ENCODE data around the gene IKZF1.

DNA sequence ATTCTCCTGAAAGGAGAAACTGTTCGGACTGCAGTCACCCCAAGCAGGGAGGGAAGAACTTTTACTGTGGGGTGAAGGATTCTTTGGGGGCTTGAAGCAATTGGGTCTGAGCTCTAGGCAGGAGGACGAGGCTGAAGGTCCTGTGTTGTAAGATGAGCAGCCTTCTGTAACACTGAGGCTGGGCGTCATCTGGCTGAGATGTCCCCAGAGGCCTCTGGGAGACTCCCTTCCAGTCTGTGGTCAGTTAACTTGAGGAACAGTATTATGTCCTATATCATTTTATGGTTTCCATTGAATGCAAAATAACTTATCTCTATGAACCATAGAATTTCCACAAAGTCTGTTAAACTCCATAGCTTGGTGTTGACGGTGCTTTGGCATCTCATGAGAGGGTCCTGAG lies 119.3 kb downstream of the IKZF1 start:
- TF ChIP-seq, protein P1, sequence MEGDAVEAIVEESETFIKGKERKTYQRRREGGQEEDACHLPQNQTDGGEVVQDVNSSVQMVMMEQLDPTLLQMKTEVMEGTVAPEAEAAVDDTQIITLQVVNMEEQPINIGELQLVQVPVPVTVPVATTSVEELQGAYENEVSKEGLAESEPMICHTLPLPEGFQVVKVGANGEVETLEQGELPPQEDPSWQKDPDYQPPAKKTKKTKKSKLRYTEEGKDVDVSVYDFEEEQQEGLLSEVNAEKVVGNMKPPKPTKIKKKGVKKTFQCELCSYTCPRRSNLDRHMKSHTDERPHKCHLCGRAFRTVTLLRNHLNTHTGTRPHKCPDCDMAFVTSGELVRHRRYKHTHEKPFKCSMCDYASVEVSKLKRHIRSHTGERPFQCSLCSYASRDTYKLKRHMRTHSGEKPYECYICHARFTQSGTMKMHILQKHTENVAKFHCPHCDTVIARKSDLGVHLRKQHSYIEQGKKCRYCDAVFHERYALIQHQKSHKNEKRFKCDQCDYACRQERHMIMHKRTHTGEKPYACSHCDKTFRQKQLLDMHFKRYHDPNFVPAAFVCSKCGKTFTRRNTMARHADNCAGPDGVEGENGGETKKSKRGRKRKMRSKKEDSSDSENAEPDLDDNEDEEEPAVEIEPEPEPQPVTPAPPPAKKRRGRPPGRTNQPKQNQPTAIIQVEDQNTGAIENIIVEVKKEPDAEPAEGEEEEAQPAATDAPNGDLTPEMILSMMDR (IDR thresholded peaks at IDR 0.05) = no peak
- TF ChIP-seq POLR2AphosphoS5 (IDR thresholded peaks at IDR 0.05; ENCODE audit: insufficient read depth in 1 of 2, low read depth in 1 of 2) = no peak
